22Rv1 (cell line): ENCODE results near the gene CHD9.

Experiments
- ZFX ChIP-seq: fragments of 450-650 bp; IDR thresholded peaks from 2 replicates; pipeline ENCODE4 v1.6.1; 2017; ENCODE audit warnings: antibody characterized with exemption, borderline replicate concordance
- TF ChIP-seq, protein P1 (sequence below): fragments of 450-650 bp; IDR thresholded peaks from 2 replicates; pipeline ENCODE4 v1.5.1; 2017; ENCODE audit warnings: mild to moderate bottlenecking

DNA sequence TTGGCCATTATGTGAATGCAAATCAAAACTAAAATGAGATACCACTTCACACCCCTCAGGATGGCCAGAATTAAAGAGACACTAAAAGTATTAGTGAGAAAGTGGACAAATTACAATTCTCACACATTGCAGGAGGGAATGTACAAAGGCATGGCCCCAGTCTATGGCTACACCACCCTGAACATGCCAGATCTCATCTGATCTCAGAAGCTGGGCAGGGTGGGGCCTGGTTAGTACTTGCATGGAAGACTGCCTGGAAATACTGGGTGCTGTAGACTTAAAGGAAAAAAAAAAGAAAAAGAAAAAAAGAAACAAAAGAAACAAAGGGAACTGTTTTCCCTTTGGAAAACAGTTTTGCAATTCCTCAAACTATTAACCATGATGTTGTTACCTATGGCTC is 282.5 kb downstream of the CHD9 start:
- TF ChIP-seq, protein P1, sequence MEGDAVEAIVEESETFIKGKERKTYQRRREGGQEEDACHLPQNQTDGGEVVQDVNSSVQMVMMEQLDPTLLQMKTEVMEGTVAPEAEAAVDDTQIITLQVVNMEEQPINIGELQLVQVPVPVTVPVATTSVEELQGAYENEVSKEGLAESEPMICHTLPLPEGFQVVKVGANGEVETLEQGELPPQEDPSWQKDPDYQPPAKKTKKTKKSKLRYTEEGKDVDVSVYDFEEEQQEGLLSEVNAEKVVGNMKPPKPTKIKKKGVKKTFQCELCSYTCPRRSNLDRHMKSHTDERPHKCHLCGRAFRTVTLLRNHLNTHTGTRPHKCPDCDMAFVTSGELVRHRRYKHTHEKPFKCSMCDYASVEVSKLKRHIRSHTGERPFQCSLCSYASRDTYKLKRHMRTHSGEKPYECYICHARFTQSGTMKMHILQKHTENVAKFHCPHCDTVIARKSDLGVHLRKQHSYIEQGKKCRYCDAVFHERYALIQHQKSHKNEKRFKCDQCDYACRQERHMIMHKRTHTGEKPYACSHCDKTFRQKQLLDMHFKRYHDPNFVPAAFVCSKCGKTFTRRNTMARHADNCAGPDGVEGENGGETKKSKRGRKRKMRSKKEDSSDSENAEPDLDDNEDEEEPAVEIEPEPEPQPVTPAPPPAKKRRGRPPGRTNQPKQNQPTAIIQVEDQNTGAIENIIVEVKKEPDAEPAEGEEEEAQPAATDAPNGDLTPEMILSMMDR = no peak
- no peak for TF ChIP-seq ZFX
